Germinal center (tissue), 1 donor: ENCODE results near the gene C16orf90.
"Not testable (repeated sequence)": the region's sequence is repeated elsewhere in the genome, so short reads cannot be mapped to it uniquely, and the experiment has no call there.

ENCODE experiments used
- DNase-seq: peaks from one replicate; pipeline ENCODE4 v3.0.0; 2012; ENCODE audit warnings: mixed read lengths, low spot score

The C16orf90 gene

GRCh38 chr16:3482659-3483241, 12.5 kb downstream of the C16orf90 start:
- DNase-seq = no peak

GRCh38 chr16:3481696-3482658, 13.3 kb downstream of the C16orf90 start:
- no peak for DNase-seq

GRCh38 chr16:3480901-3481695, 14.2 kb downstream of the C16orf90 start:
- no peak for DNase-seq

GRCh38 chr16:3479654-3480216, 15.6 kb downstream of the C16orf90 start:
- no peak for DNase-seq

GRCh38 chr16:3478242-3478925, 16.9 kb downstream of the C16orf90 start:
- no peak for DNase-seq

DNA sequence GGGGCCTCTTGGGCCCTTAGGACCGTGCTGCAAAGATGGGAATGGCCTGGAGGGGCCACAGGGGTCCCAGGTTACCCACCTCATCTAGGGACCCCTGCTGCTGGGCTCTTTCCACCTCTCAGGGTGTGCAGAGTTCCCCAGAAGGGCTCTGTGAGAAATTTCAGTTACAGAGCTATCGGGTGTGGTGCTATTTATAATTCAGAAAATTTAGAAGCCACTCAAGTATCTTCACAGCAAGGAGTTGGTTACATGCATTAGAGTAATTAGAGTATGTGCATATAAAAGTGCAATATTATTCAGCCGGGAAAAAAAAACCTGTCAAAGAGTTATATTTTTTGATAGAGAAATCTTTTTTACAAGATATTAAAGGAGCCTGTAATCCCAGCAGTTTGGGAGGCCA, 18.9 kb downstream of the C16orf90 start:
- DNase-seq = no peak

- no peak for DNase-seq
Measured at GRCh38 chr16:3475604-3476375, 19.5 kb downstream of the C16orf90 start.

DNA sequence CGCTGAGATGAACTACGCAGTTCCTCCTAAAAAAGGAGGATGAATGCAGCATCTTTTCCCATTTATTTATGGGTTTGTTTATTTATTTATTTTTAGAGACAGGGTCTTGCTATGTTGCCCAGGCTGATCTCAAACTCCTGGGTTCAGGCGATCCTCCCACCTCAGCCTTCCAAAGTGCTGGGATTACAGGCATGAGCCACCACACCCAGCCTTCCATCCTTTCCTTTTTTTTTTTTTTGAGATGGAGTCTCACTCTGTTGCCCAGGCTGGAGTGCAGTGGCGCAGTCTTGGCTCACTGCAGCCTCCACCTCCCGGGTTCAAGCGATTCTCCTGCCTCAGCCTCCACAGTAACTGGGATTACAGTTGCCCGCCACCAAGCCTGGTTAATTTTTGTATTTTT, 20.4 kb downstream of the C16orf90 start:
- DNase-seq = not testable (repeated sequence)

DNA sequence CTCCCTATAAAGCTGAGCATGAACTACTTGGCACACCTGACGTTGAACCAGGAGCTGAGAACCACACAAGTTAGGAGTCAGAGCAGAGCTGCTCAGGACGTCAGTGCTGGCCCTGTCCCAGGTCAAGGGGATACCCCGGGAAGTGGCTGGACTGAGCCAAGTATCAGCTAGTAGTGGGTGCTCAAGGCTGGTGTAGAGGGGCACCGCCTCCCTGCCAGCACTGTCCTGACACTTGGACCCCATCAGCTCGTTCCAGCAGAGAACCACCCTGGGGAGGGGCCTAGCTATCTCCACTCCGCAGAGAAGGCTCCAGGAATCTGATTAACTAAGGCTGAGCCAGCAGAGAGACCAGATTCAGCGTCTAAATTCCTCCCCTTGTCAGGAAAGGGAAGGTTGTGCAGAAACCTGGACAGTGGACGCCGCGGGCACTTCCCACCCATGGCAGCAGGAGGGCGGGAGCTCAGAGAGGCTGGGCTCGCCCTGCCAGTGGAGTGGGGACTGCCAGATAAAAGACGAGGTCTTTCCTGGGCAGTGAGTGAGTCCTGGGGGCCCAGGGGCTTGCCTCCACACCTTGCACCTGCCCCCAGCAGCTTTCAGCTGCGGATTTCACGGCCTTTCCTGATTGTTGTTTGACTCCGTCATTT, 21.0 kb downstream of the C16orf90 start:
- DNase-seq = no peak

- DNase-seq = not testable (repeated sequence)
Measured at GRCh38 chr16:3473596-3473943, 21.7 kb downstream of the C16orf90 start.

GRCh38 chr16:3472878-3473595, 22.3 kb downstream of the C16orf90 start:
- DNase-seq = no peak

- DNase-seq = no peak
Measured at GRCh38 chr16:3471518-3472176, 23.6 kb downstream of the C16orf90 start.

DNA sequence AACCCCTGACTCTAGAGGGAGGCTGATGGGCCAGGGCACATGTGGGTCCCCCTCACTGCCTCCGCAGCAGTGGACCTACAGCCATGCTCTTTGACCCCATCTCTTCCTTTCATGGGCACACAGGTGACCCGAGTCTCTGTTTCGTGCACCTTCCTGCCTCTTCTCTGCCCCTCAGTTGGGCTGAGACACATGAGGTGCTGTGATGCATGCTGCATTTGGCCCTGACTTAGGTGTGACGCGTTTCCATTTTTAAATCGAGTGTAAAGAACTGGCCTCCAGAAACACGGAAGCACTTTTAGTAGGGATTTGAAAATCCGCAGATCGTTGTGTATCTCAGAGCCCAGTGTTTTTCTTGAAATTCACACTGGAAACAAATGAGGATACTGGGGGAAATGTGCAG, 24.6 kb downstream of the C16orf90 start:
- no peak for DNase-seq

DNA sequence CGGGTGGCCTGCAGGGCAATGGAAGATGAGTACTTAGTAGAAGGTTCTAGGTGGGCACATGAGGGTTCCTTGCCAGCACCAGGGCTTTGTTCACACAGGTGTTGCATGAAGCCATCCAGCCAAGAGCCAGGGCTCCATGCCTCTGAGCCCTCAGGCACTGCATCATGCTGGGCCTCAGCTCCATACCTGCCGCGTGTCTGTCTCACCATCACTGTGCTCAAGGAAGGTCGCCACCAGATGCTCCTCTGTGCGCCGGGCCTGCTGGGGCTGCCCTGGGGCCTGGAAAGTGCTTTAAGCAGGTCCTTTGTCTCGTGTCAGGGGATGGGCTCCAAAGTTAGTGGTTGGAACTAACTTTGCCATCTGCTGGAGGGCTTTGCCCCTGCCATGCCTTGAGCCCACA, 25.6 kb downstream of the C16orf90 start:
- DNase-seq = no peak

DNA sequence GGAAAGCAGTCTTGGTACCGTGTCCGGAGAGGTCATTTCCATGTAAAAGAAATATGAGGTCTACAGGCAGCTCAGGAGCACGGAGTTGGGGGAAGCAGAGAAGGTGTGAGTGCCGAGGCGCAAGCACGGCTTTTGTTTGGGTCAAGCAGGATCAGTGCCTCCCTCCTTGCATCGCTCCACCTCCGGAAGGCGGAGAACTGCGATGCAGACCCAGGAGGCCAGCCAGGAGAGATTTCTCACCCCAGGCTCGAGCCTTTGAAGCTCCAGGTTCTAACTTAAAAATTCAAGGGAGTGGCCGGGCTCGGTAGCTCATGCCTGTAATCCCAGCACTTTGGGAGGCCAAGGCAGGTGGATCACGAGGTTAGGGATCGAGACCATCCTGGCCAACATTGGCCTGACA, 26.8 kb downstream of the C16orf90 start:
- no peak for DNase-seq

- no peak for DNase-seq
Measured at GRCh38 chr16:3467921-3468320, 27.4 kb downstream of the C16orf90 start.

DNA sequence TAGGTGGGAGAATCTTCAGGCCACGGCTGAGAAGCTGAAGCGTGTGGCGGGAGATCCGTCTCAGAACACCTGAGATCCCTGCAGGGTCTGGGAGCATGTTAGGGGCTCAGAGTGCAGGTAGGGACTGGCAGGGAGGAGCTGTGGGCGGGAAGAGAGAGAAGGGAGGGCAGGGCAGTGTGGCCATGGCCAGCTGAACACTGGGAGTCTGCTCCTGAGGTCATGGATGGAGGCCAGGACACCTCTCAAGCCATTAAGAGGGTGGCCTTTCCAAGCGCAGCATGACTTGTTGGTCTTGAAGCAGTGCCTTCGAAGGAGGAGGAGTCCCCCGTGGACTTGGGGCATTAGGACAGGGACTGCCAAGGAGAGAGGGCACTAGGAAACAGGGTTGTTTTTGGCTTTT, 28.1 kb downstream of the C16orf90 start:
- DNase-seq = no peak

- DNase-seq = no peak
Measured at GRCh38 chr16:3465911-3466584, 29.2 kb downstream of the C16orf90 start.

DNA sequence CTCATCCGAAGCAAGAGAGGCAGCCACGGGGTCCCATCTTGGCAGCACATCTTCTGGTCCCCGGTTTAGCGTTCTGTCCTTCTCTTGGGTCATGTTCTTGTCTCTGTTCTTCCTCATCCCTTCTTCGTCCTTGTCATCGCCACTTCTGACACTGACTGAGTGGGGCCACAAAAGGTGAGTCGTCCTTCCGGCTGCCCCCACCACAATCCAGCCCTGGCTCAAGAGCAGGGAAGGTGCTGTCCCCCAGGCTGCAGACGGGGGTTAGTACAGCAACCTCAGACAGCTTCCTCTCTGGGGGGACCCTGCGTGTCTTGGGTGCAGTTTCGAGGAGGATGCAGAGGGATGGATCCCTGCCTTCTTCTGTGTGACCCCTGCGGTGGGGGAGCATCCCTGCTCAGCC, 30.0 kb downstream of the C16orf90 start:
- DNase-seq = no peak
